Kidney capillary endothelial cell (primary cell): ENCODE measurements around the gene CAMK2A.

Experiments used
- DNase-seq: peaks from one replicate; pipeline ENCODE4 v3.0.0-alpha.2; 2018; ENCODE audit warnings: low spot score

Gene CAMK2A

DNA sequence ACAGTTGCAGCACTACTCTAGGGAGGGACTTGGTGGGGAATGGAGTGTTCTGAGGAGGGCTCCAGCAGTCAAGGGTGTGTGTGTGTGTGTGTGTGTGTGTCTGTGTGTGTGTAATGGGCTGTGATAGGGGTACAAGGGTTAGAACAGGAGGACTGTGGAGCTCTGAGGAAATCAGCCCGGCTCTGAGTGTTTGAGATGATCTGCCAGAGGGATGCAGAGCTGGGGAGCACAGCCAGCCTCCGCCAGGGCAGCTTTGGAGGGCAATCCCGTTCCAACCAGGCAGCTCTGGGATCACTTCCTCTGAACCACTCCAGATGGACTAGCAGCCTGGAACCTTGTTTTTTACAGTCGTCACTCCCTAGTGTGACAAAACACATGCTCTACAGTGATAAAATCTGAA, 102.7 kb downstream of the CAMK2A start:
- no peak for DNase-seq

DNA sequence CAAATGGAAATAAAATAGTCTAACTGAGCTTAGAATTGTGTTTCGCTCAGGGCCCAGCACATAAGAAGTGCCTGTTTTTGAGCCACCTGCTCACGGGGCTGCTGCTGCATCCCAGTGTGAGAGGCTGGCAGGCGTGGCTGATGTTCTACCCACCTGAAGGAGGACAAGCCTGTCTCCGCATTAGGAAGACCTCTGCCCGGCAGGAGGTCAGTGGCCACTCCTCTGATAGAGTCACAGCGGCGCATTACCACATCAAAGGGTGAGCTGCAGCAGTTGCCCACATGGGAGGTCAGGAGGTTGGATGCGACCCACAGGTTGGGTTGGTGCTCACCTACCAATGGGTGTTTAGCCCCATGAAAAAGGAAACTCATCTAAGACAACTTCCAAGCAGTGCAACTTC, 103.4 kb downstream of the CAMK2A start:
- no peak for DNase-seq

- DNase-seq: no peak
Observed at GRCh38 chr5:150184990-150185912, 104.3 kb downstream of the CAMK2A start.

GRCh38 chr5:150184006-150184405, 105.6 kb downstream of the CAMK2A start:
- DNase-seq: no peak

GRCh38 chr5:150183436-150183835, 106.1 kb downstream of the CAMK2A start:
- DNase-seq: no peak

- DNase-seq: no peak
Observed at GRCh38 chr5:150182774-150183173, 106.8 kb downstream of the CAMK2A start.

- DNase-seq: no peak
Observed at GRCh38 chr5:150181766-150182545, 107.6 kb downstream of the CAMK2A start.

GRCh38 chr5:150181027-150181426, 108.5 kb downstream of the CAMK2A start:
- DNase-seq: no peak

DNA sequence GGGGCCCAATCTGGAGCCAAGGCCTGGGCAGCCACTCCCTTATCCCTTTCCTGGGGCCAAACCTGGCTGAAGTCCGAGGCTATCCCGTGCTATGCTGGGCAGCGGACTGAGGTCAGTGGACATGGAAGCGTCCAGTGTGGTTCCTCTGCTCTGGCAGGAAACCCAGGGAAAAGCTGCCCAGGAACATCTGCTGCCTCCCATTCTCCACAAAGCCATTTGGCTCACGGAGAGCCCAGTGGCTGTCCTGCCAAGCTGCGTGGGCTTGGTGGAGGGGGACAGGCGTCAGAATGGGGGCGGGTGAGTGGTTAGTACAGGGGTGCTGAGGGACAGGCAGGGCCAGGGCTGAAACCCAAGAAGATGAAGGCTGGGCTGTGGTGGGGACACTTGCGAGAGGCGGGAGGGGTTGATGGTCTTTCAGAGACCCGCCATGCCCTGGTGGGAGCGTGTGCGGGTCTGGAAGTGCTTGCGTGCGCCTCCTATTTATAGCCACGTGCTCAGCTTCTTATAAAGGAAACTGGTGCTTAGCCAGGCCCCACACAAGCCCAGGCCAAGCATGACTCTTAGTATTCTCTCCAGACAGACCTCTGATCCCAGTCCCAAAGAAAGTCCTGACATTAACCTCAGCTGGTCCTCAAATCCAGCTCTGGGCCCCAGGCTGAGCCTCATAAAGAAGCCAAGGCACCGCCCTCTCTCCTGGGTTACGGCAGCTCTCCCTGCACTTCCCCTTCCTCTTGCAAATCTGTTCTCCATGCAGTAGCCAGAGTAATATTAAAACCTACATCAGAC, 109.1 kb downstream of the CAMK2A start:
- DNase-seq: no peak

DNA sequence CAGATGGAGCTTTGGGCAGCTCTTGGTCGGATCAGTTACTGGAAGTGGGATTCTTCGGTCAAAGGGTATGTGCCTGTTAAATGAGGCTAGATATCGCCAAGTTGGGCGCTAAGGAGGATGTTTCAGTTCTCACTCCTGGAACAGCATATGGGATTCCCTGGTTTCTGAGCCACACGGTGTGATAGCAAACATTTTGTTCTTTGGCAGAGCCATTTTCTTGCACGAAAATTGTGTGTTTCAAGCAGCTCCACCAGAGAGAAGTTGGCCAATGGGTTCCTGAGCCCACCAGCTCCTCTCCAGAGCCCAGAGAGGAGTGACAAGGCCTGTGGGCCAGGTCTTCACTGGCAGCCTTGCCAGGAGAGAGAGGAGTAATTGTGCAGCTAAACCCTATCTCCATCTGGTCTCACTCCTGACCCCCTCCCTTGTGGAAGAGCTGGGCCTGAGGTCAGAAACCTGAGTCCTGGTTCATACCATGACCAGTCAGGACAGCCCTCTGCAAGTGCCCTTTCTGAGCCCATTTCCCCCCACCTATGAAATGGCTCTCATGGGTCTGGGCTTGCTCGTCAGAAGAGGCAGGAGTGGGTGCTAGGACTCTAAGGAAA, 110.5 kb downstream of the CAMK2A start:
- no peak for DNase-seq

- DNase-seq: no peak
Observed at GRCh38 chr5:150178262-150178661, 111.3 kb downstream of the CAMK2A start.

- DNase-seq: no peak
Observed at GRCh38 chr5:150177721-150178120, 111.9 kb downstream of the CAMK2A start.

DNA sequence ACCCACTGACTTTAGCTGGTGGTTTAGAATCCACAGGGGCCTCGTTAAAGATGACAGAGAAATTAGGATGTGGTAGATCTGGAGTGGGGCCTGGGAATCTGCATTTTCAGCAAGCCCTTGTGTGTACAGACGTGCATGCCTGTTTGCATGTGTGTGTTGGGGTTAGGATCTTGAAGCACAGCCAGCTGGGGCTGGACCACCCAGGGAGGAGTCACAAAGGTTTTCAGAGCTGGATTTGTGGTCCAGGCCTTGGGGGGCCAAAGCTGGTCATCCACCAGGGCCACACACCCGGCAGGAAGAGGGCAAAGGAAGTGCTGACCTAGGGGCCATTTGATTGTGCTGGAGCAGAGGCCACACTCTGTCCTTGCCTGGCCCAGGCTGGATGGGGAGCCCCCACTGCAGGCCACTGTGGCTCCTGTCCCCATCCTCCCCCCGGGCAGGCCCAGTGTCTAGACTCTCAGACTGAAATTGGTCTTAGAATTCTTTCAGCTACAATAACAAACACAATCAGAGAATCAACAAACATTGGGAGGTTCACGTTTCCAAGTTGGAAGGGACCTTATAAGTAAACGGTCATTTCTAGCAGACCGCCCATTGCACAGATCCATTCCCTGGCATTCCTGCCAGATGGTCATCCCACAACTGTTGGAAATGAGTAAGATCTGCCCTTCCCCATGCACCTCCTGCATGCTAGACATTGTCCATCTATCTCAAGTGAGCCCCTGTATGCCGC, 112.7 kb downstream of the CAMK2A start:
- DNase-seq: no peak

GRCh38 chr5:150175536-150175935, 114.0 kb downstream of the CAMK2A start:
- DNase-seq: no peak

- DNase-seq: no peak
Observed at GRCh38 chr5:150175076-150175475, 114.5 kb downstream of the CAMK2A start.

DNA sequence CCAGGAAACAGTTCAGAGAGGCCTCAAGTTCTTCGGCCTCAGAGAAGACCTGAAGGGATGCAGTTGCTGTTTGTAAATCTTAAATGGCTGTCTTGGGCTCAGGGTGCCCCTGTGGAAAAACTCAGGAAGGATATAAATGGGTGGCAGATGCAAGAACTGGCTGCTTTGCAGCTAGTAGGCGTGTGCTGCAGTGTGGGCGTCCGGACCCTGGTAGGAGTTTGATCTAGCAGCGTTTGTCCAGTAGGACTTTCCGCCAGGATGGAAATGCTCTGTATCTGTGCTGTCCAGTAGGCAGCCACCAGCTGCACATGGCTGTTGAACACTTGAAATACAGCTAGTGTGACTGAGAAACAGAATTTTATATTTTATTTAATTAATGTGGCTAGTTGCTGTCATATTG, 115.3 kb downstream of the CAMK2A start:
- no peak for DNase-seq

GRCh38 chr5:150173161-150173560, 116.4 kb downstream of the CAMK2A start:
- no peak for DNase-seq

- no peak for DNase-seq
Observed at GRCh38 chr5:150172556-150172955, 117.0 kb downstream of the CAMK2A start.

DNA sequence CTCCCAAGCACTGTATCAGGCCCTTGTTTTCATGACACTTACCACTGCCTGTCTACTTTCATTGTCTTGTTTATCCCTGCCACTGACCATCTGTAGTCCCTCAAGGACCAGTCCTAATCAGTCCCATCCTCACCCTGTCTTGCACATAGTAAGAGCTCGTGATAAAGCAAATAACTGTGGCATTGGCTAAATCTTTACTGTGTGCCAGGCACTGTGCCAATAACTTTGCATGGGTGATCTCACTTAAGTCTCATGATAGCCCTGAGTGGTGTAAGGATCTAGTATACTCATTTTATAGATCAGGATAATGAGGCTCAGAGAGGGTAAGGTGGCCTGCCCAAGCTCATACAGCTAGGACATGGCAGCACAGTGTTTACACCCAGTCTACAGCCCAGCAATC, 117.4 kb downstream of the CAMK2A start:
- no peak for DNase-seq
